Common myeloid progenitor, CD34-positive (primary cell): Measurements from ENCODE around the gene KCNG4.

Source experiments
- CTCF ChIA-PET: fragments of 350-600 bp; sonication (Branson Sonifier 250); formaldehyde crosslinking; loops from one replicate; lab custom pipeline; 2021; ENCODE audit warnings: antibody characterized with exemption; lab: Charles Lee
- POLR2A ChIA-PET: fragments of 350-600 bp; sonication (Branson Sonifier 250); formaldehyde crosslinking; loops from one replicate; lab custom pipeline; 2021; ENCODE audit warnings: antibody characterized with exemption; lab: Charles Lee
- DNase-seq, 3 donors: peaks; one replicate each; pipeline versions ENCODE4 v3.0.0 to v3.0.0-alpha.2; 2013
- H3K27ac ChIP-seq, 2 experiments: 1 replicate in 1 of 2; 2 replicates in 1 of 2; pipeline ENCODE4 v1.7.0; 2013; ENCODE audit warnings: inconsistent platforms in 2 of 2, low read length in 2 of 2, mild to moderate bottlenecking in 2 of 2, low read depth in 1 of 2, moderate library complexity in 1 of 2; ENCODE audit not compliant: severe bottlenecking in 2 of 2, insufficient read depth in 1 of 2, poor library complexity in 1 of 2
- H3K27me3 ChIP-seq, 5 experiments: replicated peaks in 2 of 5; 1 replicate in 3 of 5; 2 replicates in 2 of 5; pipeline versions ENCODE4 v1.6.1 to v1.7.0; 2013; ENCODE audit warnings: low read length in 4 of 5, mild to moderate bottlenecking in 2 of 5, moderate library complexity in 2 of 5, inconsistent platforms in 1 of 5; ENCODE audit not compliant: insufficient read depth in 5 of 5, control insufficient read depth in 4 of 5
- H3K36me3 ChIP-seq, 4 experiments: 1 replicate in 2 of 4; 2 replicates in 2 of 4; pipeline versions ENCODE4 v1.6.1 to v1.7.0; 2013; ENCODE audit warnings: low read length in 3 of 4, control low read depth in 1 of 4, mild to moderate bottlenecking in 1 of 4; ENCODE audit not compliant: control insufficient read depth in 4 of 4, insufficient read depth in 4 of 4
- H3K4me1 ChIP-seq, 4 experiments: 1 replicate in 3 of 4; 2 replicates in 1 of 4; pipeline versions ENCODE4 v1.6.1 to v1.7.1; 2013; ENCODE audit warnings: low read length in 3 of 4, mild to moderate bottlenecking in 3 of 4, control low read depth in 1 of 4, inconsistent platforms in 1 of 4, moderate library complexity in 1 of 4; ENCODE audit not compliant: control insufficient read depth in 4 of 4, insufficient read depth in 4 of 4; ENCODE audit errors: control extremely low read depth in 1 of 4
- H3K4me3 ChIP-seq, 7 experiments: 1 replicate in 4 of 7; 2 replicates in 3 of 7; pipeline versions ENCODE4 v1.5.1 to v1.7.0; 2013; ENCODE audit warnings: mild to moderate bottlenecking in 7 of 7, low read length in 6 of 7, moderate library complexity in 6 of 7, inconsistent platforms in 2 of 7, low read depth in 2 of 7, control low read depth in 1 of 7; ENCODE audit not compliant: insufficient read depth in 4 of 7, control insufficient read depth in 1 of 7; ENCODE audit errors: extremely low read depth in 1 of 7
- H3K9me3 ChIP-seq, 5 experiments: 1 replicate in 4 of 5; 2 replicates in 1 of 5; pipeline versions ENCODE4 v1.6.1 to v1.7.1; 2013; ENCODE audit warnings: low read length in 4 of 5, mild to moderate bottlenecking in 2 of 5, inconsistent platforms in 1 of 5, low read depth in 1 of 5, moderate library complexity in 1 of 5; ENCODE audit not compliant: control insufficient read depth in 4 of 5, insufficient read depth in 2 of 5; ENCODE audit errors: control extremely low read depth in 1 of 5
- WGBS: methylation state at CpG from one replicate; pipeline ENCODE4 v1.1.5; 2013; ENCODE audit not compliant: insufficient coverage; 5-methylcytosine and 5-hydroxymethylcytosine counted together

The KCNG4 gene

DNA sequence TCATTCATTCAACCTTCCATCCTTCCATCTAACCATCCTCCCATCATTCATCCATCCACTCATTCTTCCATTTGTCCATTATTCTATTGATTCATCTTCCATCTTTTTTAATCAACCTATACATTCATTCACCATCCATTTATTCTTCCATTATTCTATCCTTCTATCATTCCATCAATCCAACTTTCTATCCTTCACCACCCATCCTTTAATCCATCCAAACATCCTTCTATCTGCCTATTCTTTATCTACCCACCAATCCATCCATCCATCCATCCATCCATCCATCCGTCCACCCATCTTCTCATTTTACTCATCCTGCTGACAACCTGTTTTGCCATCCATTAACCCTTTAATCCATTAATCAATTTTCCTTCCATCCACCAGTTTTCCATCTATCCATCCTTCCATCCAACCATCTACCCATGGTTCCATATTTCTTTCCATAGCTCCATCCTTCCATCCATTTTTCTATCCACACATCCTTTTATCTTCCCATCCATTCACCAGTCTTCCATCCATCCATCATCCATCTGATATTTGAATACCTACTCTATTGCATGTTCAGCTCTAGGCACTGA lies 33.0 kb upstream of the KCNG4 start:
- CTCF ChIA-PET = interaction anchor here (9.0 kb wide), 1 partner anchor 34 kb away, joined by 78 read pairs; no protein-coding TSS in a partner anchor
- Histone ChIP-seq H3K9me3 (no peaks in the 10 kb centered on the region), H3K4me1 (no peaks in the 10 kb centered on the region), H3K27ac (no peak overlapping the region), H3K4me3 (no peak overlapping the region), H3K36me3 (no peaks in the 10 kb centered on the region), H3K27me3 (peaks cover 0 to 10% (median 5%) of the 10 kb centered on the region in 5 experiments)
- POLR2A ChIA-PET = no interaction called here
- 0% methylated on average over 1 of the region's 1 CpG for WGBS
- no peak for DNase-seq

- no peak overlapping the region for H3K4me3 ChIP-seq
- no peaks in the 10 kb centered on the region for H3K4me1 ChIP-seq
- DNase-seq = peak in 1 of 3 donors; percentile 6
- H3K36me3 ChIP-seq = no peaks in the 10 kb centered on the region
- H3K27ac ChIP-seq = no peak overlapping the region
- WGBS = 71% methylated on average over 4 of the region's 4 CpGs
- H3K27me3 ChIP-seq = peaks cover 0 to 12% (median 10%) of the 10 kb centered on the region in 5 experiments
- ChIA-PET POLR2A (no interaction called here), CTCF (interaction anchor here (1.2 to 9.0 kb wide), 3 partner anchors 35 to 212 kb away, joined by 5 to 78 read pairs (median 5); no protein-coding TSS in a partner anchor)
- no peaks in the 10 kb centered on the region for H3K9me3 ChIP-seq
These were observed 32.1 kb upstream of the KCNG4 start for GRCh38 chr16:84271866-84272265.

GRCh38 chr16:84271037-84271436 lies 31.2 kb upstream of the KCNG4 start:
- ChIA-PET CTCF (interaction anchor here (0.6 to 9.0 kb wide), 4 partner anchors 35 to 700 kb away, joined by 3 to 78 read pairs (median 5); no protein-coding TSS in a partner anchor), POLR2A (no interaction called here)
- Histone ChIP-seq H3K36me3 (no peaks in the 10 kb centered on the region), H3K27me3 (peaks cover 0 to 12% (median 10%) of the 10 kb centered on the region in 5 experiments), H3K9me3 (no peaks in the 10 kb centered on the region), H3K27ac (no peak overlapping the region), H3K4me1 (no peaks in the 10 kb centered on the region), H3K4me3 (no peak overlapping the region)
- 100% methylated on average over 1 of the region's 1 CpG for WGBS
- no peak for DNase-seq

DNA sequence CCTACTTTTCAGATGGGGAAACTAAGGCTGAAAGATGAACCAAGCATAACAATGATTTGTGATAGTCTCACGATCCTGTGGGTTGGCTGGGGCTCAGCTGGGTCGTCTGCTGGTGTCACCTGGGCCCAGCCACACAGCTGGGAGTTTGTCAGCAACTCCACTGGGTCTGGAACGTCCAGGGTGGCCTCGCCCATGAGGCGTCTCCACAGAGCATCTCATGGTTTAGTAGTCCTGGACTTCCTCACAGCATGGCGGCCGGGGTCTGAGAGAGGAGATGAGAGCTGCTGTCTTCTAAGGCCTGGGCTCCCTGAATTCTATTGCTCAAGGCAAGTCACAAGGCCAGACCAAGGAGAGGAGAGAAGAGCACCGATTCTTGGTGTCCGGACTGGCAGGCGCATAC lies 30.7 kb upstream of the KCNG4 start:
- Histone ChIP-seq H3K36me3 (no peaks in the 10 kb centered on the region), H3K4me1 (no peaks in the 10 kb centered on the region), H3K27ac (no peak overlapping the region), H3K27me3 (peaks cover 0 to 12% (median 10%) of the 10 kb centered on the region in 5 experiments), H3K9me3 (no peaks in the 10 kb centered on the region), H3K4me3 (no peak overlapping the region)
- CTCF ChIA-PET = interaction anchor here (0.6 to 9.0 kb wide), 2 partner anchors 36 to 701 kb away, joined by 3 to 78 read pairs; no protein-coding TSS in a partner anchor
- POLR2A ChIA-PET = no interaction called here
- 78% methylated on average over 5 of the region's 10 CpGs for WGBS
- no peak for DNase-seq

GRCh38 chr16:84270071-84270470 lies 30.3 kb upstream of the KCNG4 start:
- Histone ChIP-seq H3K27ac (no peak overlapping the region), H3K9me3 (no peaks in the 10 kb centered on the region), H3K4me1 (no peaks in the 10 kb centered on the region), H3K36me3 (no peaks in the 10 kb centered on the region), H3K4me3 (no peak overlapping the region), H3K27me3 (peaks cover 0 to 12% (median 10%) of the 10 kb centered on the region in 5 experiments)
- ChIA-PET POLR2A (no interaction called here), CTCF (interaction anchor here (9.0 kb wide), 1 partner anchor 36 kb away, joined by 78 read pairs; no protein-coding TSS in a partner anchor)
- no peak for DNase-seq
- 93% methylated on average over 9 of the region's 9 CpGs for WGBS

- CTCF ChIA-PET = no interaction called here
- Histone ChIP-seq H3K4me1 (no peaks in the 10 kb centered on the region), H3K9me3 (no peaks in the 10 kb centered on the region), H3K36me3 (no peaks in the 10 kb centered on the region), H3K27ac (no peak overlapping the region), H3K27me3 (peaks cover 0 to 12% (median 6%) of the 10 kb centered on the region in 5 experiments), H3K4me3 (no peak overlapping the region)
- WGBS = 72% methylated on average over 9 of the region's 18 CpGs
- no peak for DNase-seq
- POLR2A ChIA-PET = no interaction called here
These were observed 28.7 kb upstream of the KCNG4 start for GRCh38 chr16:84268291-84269040.

GRCh38 chr16:84267380-84267779 lies 27.6 kb upstream of the KCNG4 start:
- WGBS = 96% methylated on average over 4 of the region's 4 CpGs
- H3K9me3 ChIP-seq = no peaks in the 10 kb centered on the region
- no peak overlapping the region for H3K4me3 ChIP-seq
- CTCF ChIA-PET = interaction anchor here (2.8 kb wide), 1 partner anchor 9 kb away, joined by 13 read pairs; no protein-coding TSS in a partner anchor
- POLR2A ChIA-PET = no interaction called here
- H3K36me3 ChIP-seq = no peaks in the 10 kb centered on the region
- peaks cover 0 to 12% (median 6%) of the 10 kb centered on the region in 5 experiments for H3K27me3 ChIP-seq
- H3K27ac ChIP-seq = no peak overlapping the region
- DNase-seq = no peak
- H3K4me1 ChIP-seq = no peaks in the 10 kb centered on the region
